Left cardiac atrium (tissue), 4 donors: ENCODE data around the gene THBD. TPM values are rescaled to one million over a fixed set of nuclear protein-coding genes. Genes with fewer than 3 reads are reported as not detected.
A peak's percentile ranks its signal among the peaks of the same experiment; 100 is the strongest.

Experiments used
- ATAC-seq, 2 donors: fragments of 200-7000 bp; cut with Tn5 transposase; one replicate each; pipeline ENCODE4 v1.9.1; 2020; ENCODE audit warnings: mild to moderate bottlenecking in 2 of 2, moderate library complexity in 2 of 2
- DNase-seq: peaks from one replicate; pipeline ENCODE4 v3.0.0-alpha.2; 2020
- intact Hi-C, 2 donors: fragments of 100-400 bp; cut with DNase I; formaldehyde crosslinking; loops; one replicate each; pipeline versions ENCODE4 v1.14.1 to v1.15.1; 2022 to 2023
- total RNA-seq, 2 donors: library from RNA; stranded (reverse); fragmentation: NEBNext Ultra II Directional; extraction: Animal tissue kit (Norgen Biotek cat#: 25700); gene quantifications; one replicate each; pipeline ENCODE4 v1.2.1, GENCODE V29; 2021
- donor health status: DM: no; HTN: yes; CAD: no.
- donor health status: DM: no; HTN: yes; CAD: no; lungs with severe emphysema.
- donor health status: DM: yes; HTN: yes; CAD: no.
- donor health status: Dilated cardiomyopathy.

The THBD gene
- total RNA-seq, 2 donors from 2014 or later: 20.6 to 50.5 TPM

DNA sequence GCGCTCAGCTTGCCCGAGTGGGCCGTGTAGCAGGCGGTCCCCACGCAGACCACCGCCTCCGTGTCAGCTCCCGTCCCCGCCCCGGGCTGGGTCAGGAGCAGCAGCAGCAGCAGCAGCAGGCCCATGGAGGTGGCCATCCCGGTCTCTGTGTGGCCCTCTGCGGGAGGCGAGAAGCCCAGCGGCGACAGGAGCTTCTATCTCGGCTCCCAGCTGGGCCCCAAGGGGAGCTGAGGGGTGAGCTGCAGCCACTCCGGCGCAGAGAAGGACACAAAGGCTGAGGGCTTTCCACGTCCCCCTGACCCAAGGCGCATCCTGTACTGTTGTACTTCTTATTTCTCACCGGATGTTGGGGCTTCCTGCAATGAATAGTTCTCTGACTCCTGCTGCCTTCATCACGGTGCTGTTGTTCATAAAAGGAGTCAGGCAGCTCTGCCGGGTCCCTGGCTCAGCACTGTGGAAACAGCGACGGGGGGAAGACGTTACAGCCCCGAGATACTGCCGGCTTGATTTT, 36.6 kb upstream of the THBD start, which contains the start of gene CD93:
Gene CD93 (minus strand): TSS at position 269 of the 511 bp plus-strand sequence. CDS start 132 bp downstream, at position 137.
- intact Hi-C loops: loop anchor here in 1 of 2 donors (5.0 kb wide), 1 partner anchor 46 kb away; no protein-coding TSS in a partner anchor
- ATAC-seq: peak; percentile 62 to 67
- peak; percentile 76 for DNase-seq

DNA sequence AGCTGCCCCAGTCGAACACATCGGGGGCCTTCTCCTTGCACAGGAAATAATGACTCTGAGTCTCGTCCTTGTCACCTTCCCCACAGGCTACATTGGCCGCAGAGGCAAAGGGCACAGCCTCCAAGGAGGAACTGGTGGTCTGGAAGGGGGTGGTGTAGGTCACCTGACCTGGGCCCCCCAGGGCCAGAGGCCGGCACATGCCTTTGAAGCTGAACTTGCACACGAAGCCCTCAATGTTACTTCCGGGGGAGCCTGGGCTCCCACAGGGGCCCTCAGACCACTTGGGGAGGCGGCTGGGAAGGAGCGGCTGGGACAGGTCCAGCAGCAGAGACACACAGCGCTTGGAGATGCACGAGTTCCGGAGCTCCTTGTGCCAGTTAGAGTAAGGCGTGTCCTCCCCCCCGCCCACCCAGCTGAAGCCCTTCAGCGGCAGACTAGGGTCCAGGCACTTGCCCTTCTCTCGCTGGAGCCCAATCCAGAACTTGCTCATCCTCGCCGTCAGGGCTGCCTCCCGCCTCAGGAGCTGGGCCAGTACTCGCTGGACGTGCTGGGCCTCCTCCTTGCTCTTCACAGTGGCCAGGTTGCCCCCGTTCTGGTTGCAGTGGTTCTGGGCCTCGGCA, 36.1 kb upstream of the THBD start:
- no peak for DNase-seq
- ATAC-seq: peak in 1 of 2 donors; percentile 11
- intact Hi-C loops: loop anchor here in 1 of 2 donors (5.0 kb wide), 1 partner anchor 47 kb away; no protein-coding TSS in a partner anchor

DNA sequence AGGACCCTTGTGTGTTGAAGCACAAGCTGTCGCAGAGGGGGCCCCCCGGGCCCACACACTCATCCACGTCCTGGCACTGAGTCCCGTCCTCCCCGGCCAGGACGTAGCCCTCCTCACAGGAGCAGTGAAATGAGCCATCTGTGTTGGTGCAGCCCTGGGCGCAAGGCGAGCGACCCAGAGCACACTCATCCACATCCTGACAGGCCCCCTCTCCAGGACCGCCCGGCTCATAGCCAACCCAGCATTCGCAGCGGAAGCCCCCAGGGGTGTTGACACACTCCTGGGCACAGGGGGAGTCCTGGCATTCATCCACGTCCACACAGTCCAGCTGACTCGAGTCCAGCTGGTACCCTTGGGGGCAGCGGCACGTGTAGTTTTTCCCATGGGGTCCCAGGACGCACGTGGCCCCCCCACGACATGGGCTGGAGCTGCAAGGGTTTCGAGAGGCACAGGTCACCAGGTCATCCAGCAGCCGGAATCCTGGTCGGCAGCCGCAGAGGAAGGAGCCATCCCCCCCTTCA, 35.4 kb upstream of the THBD start:
- intact Hi-C loops: loop anchor here in 1 of 2 donors (5.0 kb wide), 1 partner anchor 47 kb away; no protein-coding TSS in a partner anchor
- ATAC-seq (peak; percentile 14 to 32), DNase-seq (peak; percentile 53)

DNA sequence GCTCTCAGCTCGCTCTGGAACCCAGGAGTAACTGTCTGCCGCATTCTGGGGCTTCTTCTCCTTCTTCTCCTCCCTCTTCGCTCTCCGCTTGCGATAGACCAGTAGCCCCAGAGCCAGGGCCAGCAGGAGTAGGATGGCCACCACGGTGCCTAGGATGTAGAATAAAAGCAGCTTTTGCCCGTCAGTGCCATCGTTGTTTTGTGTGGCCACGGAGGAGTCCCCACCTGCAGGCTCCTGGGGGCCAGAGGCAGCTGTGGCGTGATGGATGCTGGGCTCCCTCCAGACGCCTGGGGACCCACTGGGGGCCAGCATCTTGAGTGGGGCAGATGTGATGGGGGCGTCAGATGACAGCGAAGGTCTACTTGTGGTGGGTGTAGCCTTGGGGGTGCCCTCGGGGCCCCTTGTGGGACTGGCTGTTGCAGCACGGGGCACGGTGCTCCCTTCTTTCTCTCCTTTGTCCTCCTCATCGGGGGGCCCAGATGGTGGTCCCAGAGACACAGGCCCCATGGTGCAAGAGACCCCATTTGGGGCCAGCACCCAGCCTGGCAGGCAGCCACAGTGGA, 34.9 kb upstream of the THBD start:
- intact Hi-C loops: no loop called here
- ATAC-seq (no peak), DNase-seq (no peak)

DNA sequence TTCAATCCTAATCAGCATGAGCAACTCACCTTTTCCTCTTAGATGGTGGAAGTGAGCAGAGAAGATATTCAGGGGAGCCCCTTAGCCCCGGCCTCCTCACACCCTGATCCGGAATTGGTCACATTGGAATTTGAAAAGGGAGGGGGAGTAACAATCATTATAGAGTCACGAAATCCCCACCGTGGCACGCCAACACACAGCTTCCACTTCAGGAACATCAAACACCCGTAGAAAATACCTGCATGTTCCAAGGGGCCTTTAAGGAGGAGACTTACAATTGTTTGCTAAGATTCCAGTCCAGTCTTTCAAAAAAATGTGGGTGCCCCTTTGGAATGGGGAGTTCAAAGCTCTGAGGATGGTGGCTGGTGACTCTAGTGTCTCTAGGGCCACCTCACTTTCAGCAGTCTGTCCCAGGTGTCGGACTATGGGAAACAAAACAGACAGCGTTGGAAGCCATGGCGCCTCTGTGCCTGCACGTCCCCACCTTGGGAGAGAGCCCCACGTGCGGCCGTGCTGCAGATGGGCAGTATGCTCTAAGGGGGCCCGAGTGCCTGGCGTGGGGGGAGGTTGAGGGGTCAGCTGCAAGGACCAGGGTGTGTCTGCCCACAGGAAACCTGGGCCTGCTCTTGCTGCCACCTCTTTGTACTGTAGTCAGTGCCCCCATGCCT, 34.2 kb upstream of the THBD start:
- intact Hi-C loops: no loop called here
- DNase-seq (no peak), ATAC-seq (no peak)

DNA sequence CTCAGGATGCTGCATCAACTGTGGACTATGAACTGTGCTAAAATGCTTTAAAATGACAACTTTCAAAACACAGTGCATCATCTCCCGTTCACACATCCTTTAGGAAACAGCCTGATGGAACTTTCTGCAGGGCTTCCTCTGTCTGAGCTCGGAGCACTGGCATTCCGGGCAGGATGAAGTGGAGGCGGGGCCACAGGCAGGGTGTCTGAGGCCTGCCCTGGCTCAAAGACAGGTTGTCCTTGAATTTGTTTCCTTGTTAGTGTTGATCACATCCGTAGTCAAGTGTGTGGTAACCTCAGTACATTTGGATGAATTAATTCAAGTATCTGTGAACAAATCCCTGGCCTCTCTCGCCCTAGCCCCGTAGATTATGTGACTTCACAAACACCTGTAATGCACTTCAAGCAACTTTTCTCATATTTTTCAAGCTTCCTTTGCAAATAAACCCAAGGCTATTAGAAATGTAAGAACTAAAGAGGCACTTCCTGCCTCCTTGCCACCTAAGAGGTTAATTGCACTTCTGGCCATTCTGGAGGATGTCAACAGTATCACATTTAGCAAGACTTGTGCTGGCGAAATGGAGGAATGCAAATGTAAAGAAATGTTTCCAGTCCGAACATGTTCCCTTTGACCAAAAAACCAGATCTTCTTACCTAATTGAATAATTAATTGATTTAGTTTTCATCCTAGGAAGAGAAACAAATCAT, 33.5 kb upstream of the THBD start:
- peak; percentile 81 for DNase-seq
- ATAC-seq: peak; percentile 18 to 21
- intact Hi-C loops: no loop called here

DNA sequence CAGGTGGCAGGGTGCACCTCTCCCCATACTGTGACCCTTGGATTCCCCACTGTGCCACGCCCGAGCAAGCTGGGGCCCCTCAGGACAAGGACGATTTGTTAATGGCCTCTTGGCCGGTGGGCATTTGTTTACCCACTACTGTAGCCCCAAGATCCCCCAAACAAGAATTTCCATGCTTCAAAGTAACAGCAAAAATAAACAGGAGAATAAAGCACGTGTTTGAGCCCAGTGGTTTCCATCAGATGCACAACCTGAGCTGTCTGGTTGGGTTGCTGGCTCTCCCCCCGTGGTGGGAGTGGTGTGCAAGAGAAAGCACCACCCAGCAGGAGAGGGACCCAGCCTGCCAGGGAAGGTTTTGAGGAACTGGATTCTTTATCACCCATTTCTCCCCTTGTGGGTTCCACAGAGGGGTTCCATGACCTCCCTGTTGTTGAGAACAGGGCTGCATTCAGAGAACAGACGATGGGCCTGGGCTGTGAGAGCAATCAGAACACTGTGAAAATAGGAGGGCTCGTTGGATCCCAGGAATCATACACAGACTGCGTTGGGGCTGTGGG, 31.9 kb upstream of the THBD start:
- ATAC-seq (no peak), DNase-seq (no peak)
- intact Hi-C loops: no loop called here

DNA sequence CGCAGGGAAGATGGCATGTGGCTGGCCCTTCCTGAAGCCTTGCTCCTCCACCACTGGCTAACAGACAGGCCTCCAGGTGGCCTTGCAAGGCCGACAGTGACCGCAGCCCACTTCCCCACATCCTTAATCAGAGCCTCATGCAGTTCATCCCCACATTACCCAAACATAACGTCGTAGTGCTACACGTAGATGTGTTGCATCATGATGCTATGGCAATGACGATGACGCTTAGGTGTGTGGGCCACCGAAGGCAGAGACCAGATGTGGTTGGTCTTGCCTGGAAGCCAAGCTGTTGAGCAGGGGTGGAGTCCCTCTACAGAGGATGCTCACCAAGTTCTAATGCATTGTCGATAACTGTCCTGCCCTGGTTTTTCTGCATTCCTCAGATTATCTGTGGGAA, 31.0 kb upstream of the THBD start:
- intact Hi-C loops: no loop called here

DNA sequence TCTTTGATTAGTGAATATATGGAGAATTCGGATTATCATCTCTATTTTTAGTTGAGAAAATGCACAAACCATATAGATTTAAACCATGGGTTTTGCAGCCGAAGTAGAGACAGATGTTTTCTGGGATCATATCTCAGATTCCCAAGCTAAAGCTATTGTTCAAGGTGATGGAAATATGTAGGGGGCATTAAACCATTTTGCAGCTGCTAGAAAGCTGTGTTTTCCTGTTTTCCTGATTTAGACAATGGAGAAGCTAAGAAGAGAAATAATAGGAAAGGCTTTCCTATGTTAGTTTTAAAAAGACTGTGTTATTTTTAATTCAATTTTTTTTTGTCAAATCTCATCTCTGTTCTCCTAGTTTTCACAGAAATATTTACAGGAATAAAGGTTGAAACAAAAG, 30.5 kb upstream of the THBD start:
- no peak for ATAC-seq
- DNase-seq: no peak
- intact Hi-C loops: no loop called here

More for the DNA sequence above, 31.0 kb upstream of the THBD start:
- DNase-seq (no peak), ATAC-seq (no peak)

DNA sequence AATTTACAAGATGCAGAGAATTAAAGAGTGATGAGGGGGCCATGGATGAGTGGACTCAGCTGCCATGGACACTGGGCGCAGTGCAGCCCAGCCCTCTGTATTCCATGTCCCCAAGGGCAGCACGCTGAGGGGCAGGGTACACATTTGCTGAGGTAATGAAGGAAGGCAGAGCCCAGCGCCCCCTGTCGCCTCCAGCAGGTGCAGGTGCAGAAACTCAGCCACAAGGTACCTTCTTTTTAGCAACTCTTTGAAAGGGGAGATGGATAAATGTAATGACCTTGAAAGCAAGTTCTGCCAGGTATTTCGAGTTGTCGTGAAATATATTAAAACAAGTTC, 29.5 kb upstream of the THBD start:
- DNase-seq (no peak), ATAC-seq (no peak)
- intact Hi-C loops: no loop called here

DNA sequence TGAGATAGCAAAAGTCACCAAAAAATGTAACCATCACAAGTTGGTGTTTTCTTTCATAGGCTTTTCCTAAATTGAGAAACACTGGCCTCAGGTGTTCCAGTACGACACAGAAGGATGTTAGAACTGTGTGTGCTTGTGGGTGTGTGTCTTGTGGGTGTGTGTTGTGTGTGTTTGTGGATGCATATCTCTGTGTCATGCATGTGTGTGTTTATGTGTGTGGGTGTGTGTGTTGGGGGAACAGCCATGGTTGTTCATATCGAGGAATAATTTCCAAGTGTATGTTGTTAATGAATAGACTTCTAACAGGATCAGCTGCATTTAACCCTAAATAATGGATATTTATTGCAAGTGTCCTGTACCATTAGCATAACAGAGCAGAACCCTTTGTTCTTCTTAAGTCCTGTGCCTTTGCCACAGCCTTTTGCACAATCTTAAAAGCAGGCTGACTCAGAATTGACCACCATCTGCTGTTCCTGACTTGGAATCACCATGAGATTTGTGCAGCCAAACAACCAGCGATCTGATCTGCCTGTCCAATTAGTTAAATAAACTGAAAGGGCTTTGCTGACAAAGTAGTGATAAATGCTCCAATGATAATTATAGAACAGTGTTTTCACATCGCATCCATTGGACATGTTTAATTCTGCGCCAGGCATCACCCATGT, 29.0 kb upstream of the THBD start:
- DNase-seq (no peak), ATAC-seq (no peak)
- intact Hi-C loops: no loop called here

DNA sequence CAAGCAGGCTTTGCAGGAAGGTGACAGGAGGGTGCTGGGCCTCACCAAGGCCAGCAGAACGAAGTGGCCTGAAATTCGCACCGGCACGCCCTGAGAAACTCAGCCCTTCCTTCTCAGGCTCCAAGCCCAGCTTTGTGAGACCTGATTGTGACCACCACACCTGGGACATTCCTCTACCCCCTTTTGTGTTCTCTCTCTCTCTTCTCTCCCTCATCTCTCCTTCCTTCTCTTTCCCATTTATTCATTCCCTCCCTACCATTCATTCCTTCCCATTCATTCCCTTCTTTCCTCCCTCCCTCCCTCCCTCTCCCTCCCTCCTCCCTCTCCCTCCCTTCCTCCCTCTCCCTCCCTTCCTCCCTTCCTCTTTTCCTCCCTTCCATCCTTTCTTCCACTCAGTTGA, 27.8 kb upstream of the THBD start:
- ATAC-seq (no peak), DNase-seq (no peak)
- intact Hi-C loops: no loop called here

DNA sequence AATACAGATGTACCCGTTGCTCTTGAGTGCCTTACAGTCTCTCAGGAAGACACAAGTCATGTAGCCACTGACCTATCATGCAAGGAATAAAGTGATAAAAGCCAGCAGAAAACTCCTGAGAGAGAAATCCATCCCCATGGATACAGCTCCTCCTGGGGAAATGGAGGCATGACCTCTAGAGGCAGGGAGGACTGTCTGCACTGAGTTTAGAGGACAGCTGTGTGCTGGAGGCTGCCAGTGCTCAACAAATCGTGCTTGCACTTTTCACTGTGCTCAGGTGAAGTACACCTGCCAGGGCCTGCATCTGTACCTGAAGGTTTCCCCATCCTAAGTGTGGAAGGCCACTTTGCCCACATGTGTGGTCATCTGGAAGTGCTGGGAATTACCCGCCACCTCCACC, 24.6 kb upstream of the THBD start:
- DNase-seq (no peak), ATAC-seq (no peak)
- intact Hi-C loops: no loop called here

DNA sequence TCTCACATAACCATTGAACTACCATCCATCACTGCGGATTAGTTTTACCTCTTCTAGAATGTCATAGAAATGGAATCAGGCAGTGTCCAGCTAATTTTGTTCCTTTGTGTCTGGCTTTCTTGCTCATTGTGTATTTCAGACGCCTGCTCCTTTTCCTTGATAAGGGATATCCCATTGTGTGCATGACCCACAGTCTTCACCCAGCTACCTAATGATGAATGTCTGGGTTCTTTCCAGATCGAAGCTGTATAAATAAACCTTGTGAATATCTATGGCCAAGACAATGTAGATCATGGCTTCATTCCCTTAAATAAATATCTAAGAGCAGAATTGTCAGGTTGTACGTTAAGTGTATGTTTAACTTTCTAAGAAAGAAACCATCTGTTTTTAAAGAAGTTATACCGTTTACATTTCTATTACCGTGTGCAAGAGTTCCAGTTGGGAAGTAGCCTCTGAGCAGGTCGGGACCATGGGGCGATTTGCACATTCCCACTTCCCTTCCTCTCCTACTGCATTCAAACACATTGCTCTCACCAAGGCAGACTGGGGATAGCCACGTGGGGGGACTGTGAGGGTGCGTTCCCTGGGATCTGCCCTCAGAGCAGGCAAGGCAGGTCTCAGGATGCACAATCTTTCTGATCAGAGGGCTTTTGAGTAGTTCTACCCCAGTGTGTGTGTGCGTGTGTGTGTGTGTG, 23.6 kb upstream of the THBD start:
- intact Hi-C loops: no loop called here
- ATAC-seq (peak in 1 of 2 donors; percentile 25), DNase-seq (no peak)

DNA sequence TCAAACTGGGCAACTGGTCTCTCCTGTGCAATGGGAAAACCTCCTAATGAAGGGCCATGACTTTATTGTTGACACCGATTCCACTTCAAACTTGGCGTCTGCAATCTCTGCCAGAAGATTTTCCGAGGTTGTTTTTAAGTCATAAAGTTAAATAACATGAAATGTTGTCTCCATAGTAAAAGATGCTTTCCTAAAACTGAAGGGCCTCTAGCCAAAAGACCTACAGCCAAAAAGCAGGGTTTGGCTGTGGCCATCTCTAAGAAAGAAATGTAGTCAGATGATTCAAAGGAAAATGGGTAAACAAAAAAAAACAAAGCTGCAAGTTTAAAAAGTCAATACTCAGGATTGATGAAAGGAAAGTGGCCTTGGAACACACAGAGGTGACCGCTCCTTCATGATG, 22.5 kb upstream of the THBD start:
- intact Hi-C loops: no loop called here
- ATAC-seq (no peak), DNase-seq (no peak)

DNA sequence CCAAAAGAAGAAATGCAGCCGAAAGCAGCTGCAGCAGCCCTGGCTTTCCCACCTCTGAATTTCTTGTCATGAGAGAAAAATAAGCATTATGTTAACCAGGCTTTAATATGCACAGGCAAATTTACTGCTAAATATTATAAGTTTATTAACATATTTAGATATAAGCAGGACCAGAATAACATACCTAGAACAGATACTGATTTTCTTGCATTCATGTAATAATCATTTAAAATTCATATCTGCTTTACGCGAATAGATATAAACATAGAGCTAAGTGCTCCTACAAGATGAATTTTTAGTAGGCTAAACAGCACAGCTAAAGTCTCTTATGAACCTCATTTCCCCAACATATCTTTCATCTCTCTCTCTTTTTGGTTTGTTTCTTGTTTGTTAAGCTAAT, 21.9 kb upstream of the THBD start:
- intact Hi-C loops: no loop called here
- DNase-seq (no peak), ATAC-seq (no peak)

DNA sequence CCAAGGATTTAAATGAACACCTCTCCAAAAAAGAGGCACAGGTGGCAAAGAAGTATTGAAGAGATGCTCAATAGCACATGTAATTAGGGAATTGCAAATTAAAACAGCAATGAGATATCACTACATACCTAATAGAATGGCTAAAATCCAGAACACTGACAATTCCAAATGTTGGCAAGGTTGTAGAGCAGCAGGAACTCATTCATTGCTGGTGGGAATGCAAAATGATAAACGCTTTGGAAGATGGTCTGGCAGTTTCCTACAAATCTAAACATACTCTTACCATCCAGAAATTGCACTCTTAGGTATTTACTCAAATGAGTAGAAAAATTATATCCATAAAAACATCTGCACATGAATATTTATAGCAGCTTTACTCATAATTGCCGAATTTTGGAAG, 19.6 kb upstream of the THBD start:
- DNase-seq (no peak), ATAC-seq (no peak)
- intact Hi-C loops: loop anchor here in 1 of 2 donors (5.0 kb wide), 1 partner anchor 48 kb away; no protein-coding TSS in a partner anchor

DNA sequence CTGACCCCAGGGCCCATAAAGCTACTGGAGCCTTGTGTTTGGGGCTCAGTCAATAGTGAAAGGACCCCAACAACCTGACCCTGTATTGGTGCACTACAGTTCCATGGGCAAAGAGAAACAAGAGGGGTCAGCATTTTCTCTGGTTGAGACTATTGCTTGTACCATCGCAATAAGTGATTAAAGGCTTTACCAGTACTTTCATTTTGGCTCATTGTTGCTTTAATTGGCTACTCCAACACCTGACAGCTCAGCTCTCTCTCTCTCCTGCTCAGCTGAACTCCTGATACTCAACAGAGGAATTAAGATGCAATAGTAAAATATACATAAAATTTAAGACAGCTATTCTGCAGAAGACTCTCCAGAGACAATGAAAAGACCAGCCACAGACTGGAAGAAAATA, 18.8 kb upstream of the THBD start:
- DNase-seq: no peak
- no peak for ATAC-seq
- intact Hi-C loops: loop anchor here in 1 of 2 donors (5.0 kb wide), 1 partner anchor 49 kb away; no protein-coding TSS in a partner anchor
